Right lobe of liver (tissue), 6 donors: ENCODE data around the gene RGL1. TPM values are rescaled to one million over a fixed set of nuclear protein-coding genes. Genes with fewer than 3 reads are reported as not detected.

Experiments
- ATAC-seq, 4 donors: fragments of 200-7000 bp; cut with Tn5 transposase; one replicate each; pipeline ENCODE4 v1.9.1; 2020; ENCODE audit warnings: mild to moderate bottlenecking in 4 of 4, moderate library complexity in 4 of 4
- DNase-seq, 3 donors: peaks; one replicate each; pipeline ENCODE4 v3.0.0-alpha.2; 2020
- H3K27ac ChIP-seq, 3 donors: fragments of 200-600 bp; one replicate each; pipeline ENCODE4 v1.8.0; 2022
- H3K27me3 ChIP-seq, 2 donors: fragments of 200-600 bp; one replicate each; pipeline ENCODE4 v1.8.0; 2022
- H3K36me3 ChIP-seq, 4 donors: fragments of 200-600 bp; sonication (generic) in 1 of 4; one replicate each; pipeline versions ENCODE4 v1.5.1 to v1.8.0; 2017 to 2022; ENCODE audit warnings: control low read depth in 1 of 4
- H3K4me1 ChIP-seq, 4 donors: fragments of 200-600 bp; sonication (generic) in 1 of 4; one replicate each; pipeline versions ENCODE4 v1.5.1 to v1.8.0; 2017 to 2022; ENCODE audit warnings: control low read depth in 1 of 4
- H3K4me3 ChIP-seq, 3 donors: fragments of 200-600 bp; one replicate each; pipeline ENCODE4 v1.8.0; 2022
- H3K9me3 ChIP-seq, 4 donors: fragments of 200-600 bp; sonication (generic) in 1 of 4; one replicate each; pipeline versions ENCODE4 v1.5.1 to v1.8.0; 2017 to 2022; ENCODE audit warnings: control low read depth in 1 of 4
- POLR2A ChIP-seq: fragments of 450-650 bp; IDR thresholded peaks from one replicate; pipeline ENCODE4 v1.6.1; 2017; ENCODE audit warnings: antibody characterized with exemption, mild to moderate bottlenecking
- WGBS: methylation state at CpG from one replicate; pipeline ENCODE4 v1.1.6; 2018; ENCODE audit warnings: low coverage, low lambda C conversion rate; ENCODE audit not compliant: insufficient coverage; ENCODE audit errors: missing lambda C conversion rate; 5-methylcytosine and 5-hydroxymethylcytosine counted together
- intact Hi-C, 2 donors: fragments of 100-400 bp; cut with DNase I; formaldehyde crosslinking; loops; one replicate each; pipeline versions ENCODE4 v1.11.2 to v1.14.1; 2022
- total RNA-seq, 6 experiments: library from RNA; depleted of rRNA in 2 of 6; stranded (reverse); fragments of >200 nt in 2 of 6; fragmentation: NEBNext Ultra II Directional in 3 of 6; extraction: Animal tissue kit (Norgen Biotek cat#: 25700) in 3 of 6; gene quantifications; one replicate each; pipeline versions ENCODE4 v1.1.0 to v1.2.4, GENCODE V29; 2016 to 2023
- TF ChIP-seq, protein P1 (sequence below), 4 donors: fragments of 200-600 bp in 3 of 4; fragments of 450-650 bp in 1 of 4; IDR thresholded peaks; one replicate each; pipeline versions ENCODE4 v1.5.1 to v1.8.0; 2016 to 2022; ENCODE audit warnings: antibody characterized with exemption in 4 of 4, mild to moderate bottlenecking in 2 of 4
- donor health status: DM: no; HTN: yes; CAD: no.
- donor health status: DM: no; HTN: no; CAD: no.
- donor health status: DM: no; HTN: no; CAD: no.
- donor health status: DM: no; HTN: yes; CAD: no.
- donor health status: DM: no; HTN: yes; CAD: no.

The RGL1 gene
- total RNA-seq, 6 experiments from 2014 or later: 5.5 to 13.1 (median 6.9) TPM

DNA sequence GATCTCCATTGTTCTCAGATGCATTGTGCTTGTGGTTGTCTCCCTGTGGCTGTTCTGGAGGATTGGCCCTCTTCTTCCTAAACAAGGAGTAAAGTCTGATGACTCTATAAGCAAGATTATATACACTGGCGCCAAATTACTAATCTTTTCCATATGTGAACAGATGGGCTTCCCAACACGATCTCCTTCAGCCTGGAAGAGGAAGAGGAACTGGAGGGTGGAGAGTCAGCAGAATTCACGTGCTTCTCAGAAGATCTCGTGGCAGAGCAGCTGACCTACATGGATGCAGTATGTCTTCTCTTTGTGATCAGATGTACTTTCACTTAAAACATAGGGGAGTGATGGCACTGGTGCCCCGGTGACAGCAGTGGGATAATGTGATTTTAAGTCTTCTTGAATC lies 78.7 kb downstream of the RGL1 start:
- H3K27me3 ChIP-seq: no peaks in the 10 kb centered on the region
- peak overlapping the region in 2 of 3 donors; percentile 27 to 36 for H3K27ac ChIP-seq
- DNase-seq: no peak
- no peaks in the 10 kb centered on the region for H3K9me3 ChIP-seq
- no peak overlapping the region for H3K4me3 ChIP-seq
- peaks cover 0 to 5% (median 2%) of the 10 kb centered on the region in 4 donors for H3K4me1 ChIP-seq
- 63% methylated on average over 5 of the region's 5 CpGs for WGBS
- peak; percentile 29 to 48 (median 44) for ATAC-seq
- H3K36me3 ChIP-seq: peaks cover 0 to 5% (median 2%) of the 10 kb centered on the region in 4 donors
- no peak for TF ChIP-seq POLR2A
- TF ChIP-seq, protein P1, sequence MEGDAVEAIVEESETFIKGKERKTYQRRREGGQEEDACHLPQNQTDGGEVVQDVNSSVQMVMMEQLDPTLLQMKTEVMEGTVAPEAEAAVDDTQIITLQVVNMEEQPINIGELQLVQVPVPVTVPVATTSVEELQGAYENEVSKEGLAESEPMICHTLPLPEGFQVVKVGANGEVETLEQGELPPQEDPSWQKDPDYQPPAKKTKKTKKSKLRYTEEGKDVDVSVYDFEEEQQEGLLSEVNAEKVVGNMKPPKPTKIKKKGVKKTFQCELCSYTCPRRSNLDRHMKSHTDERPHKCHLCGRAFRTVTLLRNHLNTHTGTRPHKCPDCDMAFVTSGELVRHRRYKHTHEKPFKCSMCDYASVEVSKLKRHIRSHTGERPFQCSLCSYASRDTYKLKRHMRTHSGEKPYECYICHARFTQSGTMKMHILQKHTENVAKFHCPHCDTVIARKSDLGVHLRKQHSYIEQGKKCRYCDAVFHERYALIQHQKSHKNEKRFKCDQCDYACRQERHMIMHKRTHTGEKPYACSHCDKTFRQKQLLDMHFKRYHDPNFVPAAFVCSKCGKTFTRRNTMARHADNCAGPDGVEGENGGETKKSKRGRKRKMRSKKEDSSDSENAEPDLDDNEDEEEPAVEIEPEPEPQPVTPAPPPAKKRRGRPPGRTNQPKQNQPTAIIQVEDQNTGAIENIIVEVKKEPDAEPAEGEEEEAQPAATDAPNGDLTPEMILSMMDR (IDR thresholded peaks at IDR 0.05): no peak
- intact Hi-C loops: no loop called here

DNA sequence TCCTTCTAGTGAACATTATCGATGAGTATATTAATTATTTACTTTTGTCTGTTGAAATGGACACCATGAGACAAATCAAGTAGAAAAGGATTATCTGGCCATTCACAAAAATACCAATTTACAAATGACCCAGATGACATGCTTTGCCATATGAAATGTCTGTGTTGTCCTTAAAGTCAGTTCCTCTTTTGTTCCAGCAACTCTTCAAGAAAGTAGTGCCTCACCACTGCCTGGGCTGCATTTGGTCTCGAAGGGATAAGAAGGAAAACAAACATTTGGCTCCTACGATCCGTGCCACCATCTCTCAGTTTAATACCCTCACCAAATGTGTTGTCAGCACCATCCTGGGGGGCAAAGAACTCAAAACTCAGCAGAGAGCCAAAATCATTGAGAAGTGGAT lies 79.6 kb downstream of the RGL1 start:
- TF ChIP-seq, protein P1 (IDR thresholded peaks at IDR 0.05): no peak
- no peak for TF ChIP-seq POLR2A
- Histone ChIP-seq H3K4me1 (peaks cover 0 to 5% (median 2%) of the 10 kb centered on the region in 4 donors), H3K4me3 (no peak overlapping the region), H3K27ac (no peak overlapping the region), H3K36me3 (peaks cover 0 to 5% (median 2%) of the 10 kb centered on the region in 4 donors), H3K27me3 (no peaks in the 10 kb centered on the region), H3K9me3 (no peaks in the 10 kb centered on the region)
- DNase-seq: no peak
- ATAC-seq: no peak
- intact Hi-C loops: no loop called here
- WGBS: 55% methylated on average over 4 of the region's 4 CpGs

GRCh38 chr1:183885142-183885735 lies 80.3 kb downstream of the RGL1 start:
- H3K9me3 ChIP-seq: no peaks in the 10 kb centered on the region
- intact Hi-C loops: no loop called here
- no peak for DNase-seq
- TF ChIP-seq, protein P1 (IDR thresholded peaks at IDR 0.05): no peak
- H3K27ac ChIP-seq: no peak overlapping the region
- H3K27me3 ChIP-seq: no peaks in the 10 kb centered on the region
- WGBS: 56% methylated on average over 1 of the region's 1 CpG
- peaks cover 0 to 5% (median 2%) of the 10 kb centered on the region in 4 donors for H3K36me3 ChIP-seq
- H3K4me1 ChIP-seq: peaks cover 0 to 5% (median 2%) of the 10 kb centered on the region in 4 donors
- no peak overlapping the region for H3K4me3 ChIP-seq
- no peak for ATAC-seq

DNA sequence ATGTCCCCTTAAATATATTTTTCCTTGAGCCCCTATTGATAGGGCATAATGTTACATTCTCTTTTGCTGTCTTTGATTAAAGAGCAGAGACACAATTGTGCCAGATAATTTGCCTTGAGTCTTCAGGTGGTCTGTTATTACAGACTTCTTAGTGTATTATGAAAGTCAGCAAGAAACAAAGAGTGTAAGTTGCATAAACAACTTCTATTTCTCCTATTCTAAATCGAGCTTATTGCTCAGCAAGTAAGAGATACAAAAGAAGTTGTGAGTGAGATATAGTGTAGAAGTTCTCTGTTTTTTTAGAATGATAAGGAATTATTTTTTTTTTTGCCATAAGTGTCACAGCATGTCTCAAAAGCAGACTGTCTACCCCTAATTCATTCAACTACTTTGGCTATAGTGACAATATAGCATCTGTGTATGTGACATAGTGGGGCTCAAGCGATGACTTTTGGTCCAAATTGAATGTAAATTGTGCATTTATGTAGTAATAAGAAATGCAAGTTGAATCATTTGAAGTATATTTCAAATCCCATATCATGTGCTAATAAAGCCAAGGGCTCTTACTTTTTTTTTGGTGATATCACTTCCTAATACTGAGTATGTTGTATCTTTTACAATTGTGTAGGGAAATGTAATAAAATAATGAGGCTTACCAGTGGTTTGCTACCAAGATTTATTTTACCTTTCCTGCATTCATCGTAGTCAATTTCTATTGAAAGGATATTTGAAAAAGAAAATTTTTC lies 81.3 kb downstream of the RGL1 start:
- Histone ChIP-seq H3K9me3 (no peaks in the 10 kb centered on the region), H3K4me1 (peaks cover 0 to 5% (median 2%) of the 10 kb centered on the region in 4 donors), H3K27ac (no peak overlapping the region), H3K4me3 (no peak overlapping the region), H3K27me3 (no peaks in the 10 kb centered on the region), H3K36me3 (peaks cover 0 to 5% (median 2%) of the 10 kb centered on the region in 4 donors)
- 89% methylated on average over 3 of the region's 3 CpGs for WGBS
- TF ChIP-seq POLR2A: no peak
- TF ChIP-seq, protein P1 (IDR thresholded peaks at IDR 0.05): no peak
- DNase-seq (no peak), ATAC-seq (no peak)
- intact Hi-C loops: no loop called here
